Cardiac fibroblast (primary cell): ENCODE results near the gene BAZ2B.

Experiments
- DNase-seq, 2 donors: peaks; one replicate each; pipeline versions ENCODE4 v3.0.0 to v3.0.0-alpha.2; 2010; ENCODE audit warnings: low read depth in 2 of 2
- H3K4me3 ChIP-seq, 2 donors: replicated peaks in 1 of 2; 1 replicate in 1 of 2; 2 replicates in 1 of 2; pipeline ENCODE4 v1.5.1; 2011; ENCODE audit warnings: low read depth in 2 of 2, low read length in 2 of 2, mild to moderate bottlenecking in 2 of 2, moderate library complexity in 1 of 2
- TF ChIP-seq, protein P1 (sequence below): IDR thresholded peaks from one replicate; pipeline ENCODE4 v1.5.1; 2011; ENCODE audit warnings: low read depth, mild to moderate bottlenecking, low read length, inconsistent platforms

The BAZ2B gene

DNA sequence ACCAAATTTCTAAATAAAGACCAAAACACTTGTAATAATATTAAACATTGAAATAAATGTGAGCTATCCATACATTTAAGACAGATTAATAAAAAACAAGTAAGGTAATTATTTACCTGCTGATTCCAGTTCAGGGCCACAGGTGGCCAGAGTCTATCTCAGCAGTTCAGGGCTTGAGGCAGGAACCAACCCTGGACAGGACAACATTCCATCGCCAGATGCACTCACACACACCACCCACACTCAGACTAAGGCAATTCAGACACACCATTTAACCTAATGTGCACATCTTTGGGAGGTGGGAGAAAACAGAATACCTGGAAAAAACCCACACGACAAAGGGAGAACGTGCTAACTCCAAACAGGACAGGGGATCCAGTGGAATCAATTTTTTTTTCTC, 315.8 kb downstream of the BAZ2B start:
- H3K4me3 ChIP-seq, result no peak overlapping the region
- DNase-seq, result no peak

DNA sequence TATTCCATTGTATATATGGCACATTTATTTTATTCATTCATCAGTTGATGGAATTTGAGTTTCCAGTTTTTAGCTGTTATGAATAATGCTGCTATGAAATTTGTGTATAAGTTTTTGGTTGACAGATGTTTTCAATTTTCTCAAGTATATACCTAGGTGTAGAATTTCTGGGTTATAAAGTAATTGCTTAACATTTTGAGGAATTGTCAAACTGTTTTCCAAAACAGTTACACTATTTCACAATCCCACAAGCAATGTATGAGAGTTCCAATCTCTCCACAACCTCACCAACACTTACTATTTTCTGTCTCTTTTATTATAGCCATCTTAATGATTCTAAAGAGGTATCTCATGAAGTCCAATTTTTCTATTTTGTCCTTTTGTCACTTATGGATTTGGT, 317.4 kb downstream of the BAZ2B start:
- no peak for DNase-seq
- TF ChIP-seq, protein P1, sequence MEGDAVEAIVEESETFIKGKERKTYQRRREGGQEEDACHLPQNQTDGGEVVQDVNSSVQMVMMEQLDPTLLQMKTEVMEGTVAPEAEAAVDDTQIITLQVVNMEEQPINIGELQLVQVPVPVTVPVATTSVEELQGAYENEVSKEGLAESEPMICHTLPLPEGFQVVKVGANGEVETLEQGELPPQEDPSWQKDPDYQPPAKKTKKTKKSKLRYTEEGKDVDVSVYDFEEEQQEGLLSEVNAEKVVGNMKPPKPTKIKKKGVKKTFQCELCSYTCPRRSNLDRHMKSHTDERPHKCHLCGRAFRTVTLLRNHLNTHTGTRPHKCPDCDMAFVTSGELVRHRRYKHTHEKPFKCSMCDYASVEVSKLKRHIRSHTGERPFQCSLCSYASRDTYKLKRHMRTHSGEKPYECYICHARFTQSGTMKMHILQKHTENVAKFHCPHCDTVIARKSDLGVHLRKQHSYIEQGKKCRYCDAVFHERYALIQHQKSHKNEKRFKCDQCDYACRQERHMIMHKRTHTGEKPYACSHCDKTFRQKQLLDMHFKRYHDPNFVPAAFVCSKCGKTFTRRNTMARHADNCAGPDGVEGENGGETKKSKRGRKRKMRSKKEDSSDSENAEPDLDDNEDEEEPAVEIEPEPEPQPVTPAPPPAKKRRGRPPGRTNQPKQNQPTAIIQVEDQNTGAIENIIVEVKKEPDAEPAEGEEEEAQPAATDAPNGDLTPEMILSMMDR, result no peak
- H3K4me3 ChIP-seq, result no peak overlapping the region

More for the DNA sequence above, 315.8 kb downstream of the BAZ2B start:
- TF ChIP-seq, protein P1, result no peak

DNA sequence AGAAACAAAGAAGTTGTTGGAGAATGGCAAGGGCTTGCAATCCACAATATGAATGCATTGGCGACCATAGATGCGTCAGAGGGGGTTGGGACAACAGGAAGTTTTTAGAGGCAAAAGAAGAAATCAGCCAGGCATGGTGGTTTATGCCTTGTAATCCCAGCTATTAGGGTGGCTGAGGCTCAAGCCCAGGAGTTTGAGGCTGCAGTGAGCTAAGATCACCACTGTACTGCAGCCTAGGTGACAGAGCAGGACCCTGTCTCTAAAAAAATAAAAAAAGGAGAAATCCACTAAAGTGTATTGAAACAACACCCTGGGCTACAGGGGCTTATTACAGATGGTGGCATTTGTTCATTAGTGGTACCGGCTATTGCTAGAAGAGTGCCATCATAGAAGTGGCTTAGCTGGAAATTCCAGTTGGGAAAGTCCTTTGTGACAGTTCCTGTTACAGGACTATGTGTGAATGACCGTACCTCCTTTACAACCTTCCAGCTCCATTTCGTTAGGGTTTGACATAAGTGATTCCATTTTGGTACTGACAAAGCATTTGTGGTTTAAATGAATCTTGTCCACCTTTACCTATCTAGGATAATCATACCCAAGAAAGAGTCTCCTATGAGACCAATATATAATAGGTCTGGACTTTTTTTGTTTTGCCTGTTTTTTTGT, 319.2 kb downstream of the BAZ2B start:
- no peak overlapping the region for H3K4me3 ChIP-seq
- DNase-seq, result no peak
- TF ChIP-seq, protein P1, result no peak

DNA sequence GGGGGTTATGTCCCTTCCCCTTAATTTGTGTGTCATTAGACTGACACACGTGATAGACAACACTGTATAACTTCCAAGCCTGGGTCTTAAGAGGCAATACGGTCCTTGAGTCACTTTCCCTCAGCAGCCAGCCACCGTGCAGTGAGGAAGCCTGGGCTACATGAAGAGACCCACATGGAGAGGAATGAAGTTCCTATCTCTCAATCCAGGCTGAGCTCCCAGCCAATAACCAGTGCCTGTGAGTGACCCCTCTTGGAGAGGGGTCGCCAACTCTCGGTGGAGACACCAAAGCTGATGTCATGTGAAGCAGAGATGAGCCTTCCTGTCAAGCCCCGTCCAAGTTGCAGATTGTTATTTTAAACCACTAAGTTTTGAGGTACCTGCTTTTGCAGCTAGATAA, 324.2 kb downstream of the BAZ2B start:
- TF ChIP-seq, protein P1, result no peak

DNA sequence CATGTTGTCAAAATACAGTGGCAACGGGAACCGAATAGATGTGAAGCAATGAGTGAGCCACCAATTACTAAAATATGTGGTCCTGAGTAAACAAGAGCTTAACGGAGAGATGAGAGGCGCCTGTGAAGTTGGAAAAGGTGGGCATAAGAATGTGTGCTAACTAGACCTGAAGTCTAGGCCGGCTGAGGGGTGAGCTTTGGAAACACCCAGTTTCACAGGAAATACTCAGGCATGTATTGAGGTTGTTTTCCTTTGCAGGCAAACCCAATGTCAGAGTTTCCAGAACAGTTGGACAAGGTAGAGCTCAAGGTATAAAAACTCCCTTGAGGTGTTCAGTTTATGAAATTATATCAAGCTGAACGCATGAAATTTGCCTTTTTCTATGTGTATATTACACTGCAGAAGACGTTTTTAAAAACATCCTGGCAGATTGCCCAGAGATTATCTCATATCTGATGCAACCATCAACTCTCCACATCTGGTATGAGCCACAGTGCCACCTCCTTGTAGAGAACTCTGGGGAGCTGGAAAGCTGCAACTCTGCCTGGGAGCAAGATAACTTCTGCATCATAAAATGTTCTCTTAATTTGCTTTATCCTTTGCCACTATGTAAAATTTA, 325.9 kb downstream of the BAZ2B start:
- TF ChIP-seq, protein P1, result no peak
- DNase-seq, result peak; percentile 22 to 83
- no peak overlapping the region for H3K4me3 ChIP-seq

More for the DNA sequence above, 324.2 kb downstream of the BAZ2B start:
- DNase-seq, result no peak
- H3K4me3 ChIP-seq, result no peak overlapping the region

DNA sequence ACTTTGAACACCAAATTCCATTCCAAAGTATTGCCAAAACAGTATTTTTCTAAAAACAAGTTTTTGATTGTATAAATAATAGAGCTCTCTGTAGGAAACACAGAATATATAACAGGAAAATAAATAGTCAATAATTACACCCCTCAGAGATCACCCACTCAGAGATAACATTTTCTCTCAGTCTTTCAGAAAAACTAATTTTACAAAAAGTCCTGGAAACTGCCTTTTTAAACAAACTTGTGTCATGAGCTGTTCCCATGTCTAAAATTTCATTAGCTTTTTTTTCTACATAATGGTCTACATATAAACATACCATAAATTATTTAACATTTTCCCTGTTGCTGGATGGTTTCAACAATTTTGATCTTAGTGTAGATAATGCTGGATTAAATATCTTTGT, 328.6 kb downstream of the BAZ2B start:
- H3K4me3 ChIP-seq, result no peak overlapping the region
- DNase-seq, result no peak
- TF ChIP-seq, protein P1, result no peak
